Gastroesophageal sphincter (tissue), 4 donors: ENCODE results near the gene ALKBH8. TPM values are rescaled to one million over a fixed set of nuclear protein-coding genes. Genes with fewer than 3 reads are reported as not detected.

Experiments used
- ATAC-seq: fragments of 150-250 bp; one replicate; pipeline ENCODE4 v1.9.1; 2016; ENCODE audit warnings: mild to moderate bottlenecking, moderate library complexity
- H3K27ac ChIP-seq, 4 donors: fragments of 200-600 bp; sonication (generic) in 3 of 4; 1 replicate in 3 of 4; 2 replicates in 1 of 4; pipeline ENCODE4 v1.5.1; 2016 to 2019
- H3K27me3 ChIP-seq: fragments of 200-600 bp; sonication (generic); one replicate; pipeline ENCODE4 v1.5.1; 2019
- H3K36me3 ChIP-seq, 2 donors: fragments of 200-600 bp; sonication (generic); one replicate each; pipeline ENCODE4 v1.5.1; 2019; ENCODE audit warnings: control low read depth in 1 of 2
- H3K4me1 ChIP-seq, 3 donors: fragments of 200-600 bp; sonication (generic); 1 replicate in 2 of 3; 2 replicates in 1 of 3; pipeline ENCODE4 v1.5.1; 2016 to 2019; ENCODE audit warnings: control low read depth in 2 of 3
- H3K4me3 ChIP-seq, 2 donors: fragments of 200-600 bp; sonication (generic); one replicate each; pipeline ENCODE4 v1.5.1; 2019; ENCODE audit warnings: mild to moderate bottlenecking in 1 of 2, moderate library complexity in 1 of 2
- H3K9me3 ChIP-seq, 3 donors: fragments of 200-600 bp; sonication (generic); one replicate each; pipeline ENCODE4 v1.5.1; 2017 to 2019; ENCODE audit warnings: control low read depth in 2 of 3
- EP300 ChIP-seq: sonication (generic); formaldehyde crosslinking; IDR thresholded peaks from one replicate; pipeline ENCODE4 v1.6.1; 2017; ENCODE audit warnings: antibody characterized with exemption, mild to moderate bottlenecking
- POLR2A ChIP-seq, 2 donors: fragments of 450-650 bp; IDR thresholded peaks; one replicate each; pipeline ENCODE4 v1.6.1; 2017; ENCODE audit warnings: antibody characterized with exemption in 2 of 2, mild to moderate bottlenecking in 2 of 2, moderate library complexity in 1 of 2
- POLR2AphosphoS5 ChIP-seq: sonication (generic); formaldehyde crosslinking; IDR thresholded peaks from one replicate; pipeline ENCODE4 v1.6.1; 2017; ENCODE audit warnings: antibody characterized with exemption
- WGBS, 2 donors: methylation state at CpG; one replicate each; pipeline ENCODE4 v1.1.5; 2018; ENCODE audit warnings: low coverage in 1 of 2; 5-methylcytosine and 5-hydroxymethylcytosine counted together
- total RNA-seq, 4 donors: library from RNA; depleted of rRNA; stranded (reverse); fragments of >200 nt; gene quantifications; one replicate each; pipeline ENCODE4 v1.1.0, GENCODE V29; 2016
- TF ChIP-seq, protein P1 (sequence below), 4 experiments: fragments of 200-600 bp in 2 of 4; fragments of 450-650 bp in 2 of 4; sonication (generic) in 1 of 4; IDR thresholded peaks; one replicate each; pipeline ENCODE4 v1.5.1; 2017 to 2019; ENCODE audit warnings: antibody characterized with exemption in 4 of 4, mild to moderate bottlenecking in 2 of 4, moderate library complexity in 2 of 4

Gene ALKBH8
- total RNA-seq, 4 donors from 2014 or later: 4.9 to 11.4 (median 8.3) TPM

DNA sequence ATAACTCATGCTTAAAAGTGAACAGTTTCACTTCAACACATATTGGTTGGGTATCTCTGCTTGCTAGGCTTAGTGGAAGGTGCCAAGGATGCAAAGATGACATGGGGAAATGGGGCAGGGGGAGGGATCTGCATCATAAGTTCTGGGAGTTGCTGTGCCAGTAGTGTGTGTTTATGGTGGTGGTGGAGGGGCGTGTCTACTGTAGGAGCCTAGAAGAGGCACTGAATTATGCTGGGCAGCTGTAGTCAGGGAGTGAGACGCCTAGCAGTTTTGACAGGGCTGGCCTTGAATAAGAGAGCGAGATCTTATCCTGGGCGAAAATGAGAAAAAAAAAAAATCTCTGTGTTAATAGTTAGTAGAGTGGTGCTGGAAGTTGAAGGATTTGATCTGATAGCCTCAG, 28.4 kb upstream of the ALKBH8 start:
- Histone ChIP-seq H3K27me3 (peaks cover 79% of the 10 kb centered on the region), H3K36me3 (no peaks in the 10 kb centered on the region), H3K4me3 (no peak overlapping the region), H3K27ac (no peak overlapping the region), H3K9me3 (no peaks in the 10 kb centered on the region), H3K4me1 (peaks cover 0 to 32% (median 5%) of the 10 kb centered on the region in 3 donors)
- no peak for ATAC-seq
- TF ChIP-seq, protein P1, sequence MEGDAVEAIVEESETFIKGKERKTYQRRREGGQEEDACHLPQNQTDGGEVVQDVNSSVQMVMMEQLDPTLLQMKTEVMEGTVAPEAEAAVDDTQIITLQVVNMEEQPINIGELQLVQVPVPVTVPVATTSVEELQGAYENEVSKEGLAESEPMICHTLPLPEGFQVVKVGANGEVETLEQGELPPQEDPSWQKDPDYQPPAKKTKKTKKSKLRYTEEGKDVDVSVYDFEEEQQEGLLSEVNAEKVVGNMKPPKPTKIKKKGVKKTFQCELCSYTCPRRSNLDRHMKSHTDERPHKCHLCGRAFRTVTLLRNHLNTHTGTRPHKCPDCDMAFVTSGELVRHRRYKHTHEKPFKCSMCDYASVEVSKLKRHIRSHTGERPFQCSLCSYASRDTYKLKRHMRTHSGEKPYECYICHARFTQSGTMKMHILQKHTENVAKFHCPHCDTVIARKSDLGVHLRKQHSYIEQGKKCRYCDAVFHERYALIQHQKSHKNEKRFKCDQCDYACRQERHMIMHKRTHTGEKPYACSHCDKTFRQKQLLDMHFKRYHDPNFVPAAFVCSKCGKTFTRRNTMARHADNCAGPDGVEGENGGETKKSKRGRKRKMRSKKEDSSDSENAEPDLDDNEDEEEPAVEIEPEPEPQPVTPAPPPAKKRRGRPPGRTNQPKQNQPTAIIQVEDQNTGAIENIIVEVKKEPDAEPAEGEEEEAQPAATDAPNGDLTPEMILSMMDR (IDR thresholded peaks at IDR 0.05): no peak
- TF ChIP-seq POLR2AphosphoS5 (no peak), POLR2A (IDR thresholded peaks at IDR 0.05) (no peak), EP300 (no peak)
- WGBS, 2 donors: 31 to 44% methylated on average over 4 of the region's 4 CpGs

DNA sequence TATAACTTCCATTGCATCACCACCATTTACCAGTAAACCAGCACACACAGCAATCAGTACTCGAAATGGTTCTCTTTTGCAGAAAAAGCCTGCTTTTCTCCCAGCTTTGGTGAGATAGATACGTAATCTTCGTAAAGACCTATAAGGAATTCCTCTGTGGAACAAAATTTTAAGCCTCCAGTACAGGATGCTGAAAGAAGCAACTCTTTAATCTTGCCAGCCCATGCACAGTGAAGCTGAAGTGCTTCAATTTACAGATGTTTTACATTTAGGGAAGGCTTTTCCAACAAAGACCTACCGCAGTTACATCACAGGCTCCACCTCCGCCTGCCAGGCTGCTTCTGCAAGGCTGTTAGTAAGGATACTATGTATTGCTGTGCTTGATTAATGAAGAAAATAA, 27.3 kb upstream of the ALKBH8 start:
- no peaks in the 10 kb centered on the region for H3K36me3 ChIP-seq
- TF ChIP-seq EP300 (no peak), POLR2AphosphoS5 (no peak), POLR2A (IDR thresholded peaks at IDR 0.05) (no peak)
- TF ChIP-seq, protein P1 (IDR thresholded peaks at IDR 0.05): no peak
- no peak for ATAC-seq
- peaks cover 75% of the 10 kb centered on the region for H3K27me3 ChIP-seq
- H3K4me1 ChIP-seq: peaks cover 0 to 32% (median 5%) of the 10 kb centered on the region in 3 donors
- no peak overlapping the region for H3K4me3 ChIP-seq
- no peak overlapping the region for H3K27ac ChIP-seq
- no peaks in the 10 kb centered on the region for H3K9me3 ChIP-seq
- 25 to 33% methylated on average over 4 to 5 of the region's 5 CpGs for WGBS, 2 donors

DNA sequence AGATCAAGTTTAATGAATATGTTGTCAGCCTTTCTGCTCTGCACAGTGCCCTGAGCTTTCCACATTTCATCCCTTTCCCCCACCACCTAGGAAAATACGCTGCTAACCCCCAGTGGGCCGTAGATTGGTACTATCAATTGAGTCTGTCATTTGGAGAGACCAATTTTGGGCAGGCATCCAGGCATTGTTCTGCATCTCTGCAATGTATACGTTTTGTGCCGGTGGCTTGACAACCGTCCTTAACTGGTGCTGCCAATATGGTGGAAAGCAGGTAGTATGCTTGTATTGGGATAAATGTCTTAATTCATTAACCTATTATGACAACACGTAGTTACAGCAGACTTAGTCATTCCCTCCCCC, 26.7 kb upstream of the ALKBH8 start:
- no peak for ATAC-seq
- no peaks in the 10 kb centered on the region for H3K9me3 ChIP-seq
- peak overlapping the region in 1 of 2 donors; percentile 69 for H3K4me3 ChIP-seq
- H3K36me3 ChIP-seq: no peaks in the 10 kb centered on the region
- peaks cover 72% of the 10 kb centered on the region for H3K27me3 ChIP-seq
- H3K27ac ChIP-seq: no peak overlapping the region
- no peak for TF ChIP-seq POLR2A (IDR thresholded peaks at IDR 0.05)
- no peak for TF ChIP-seq EP300
- no peak for TF ChIP-seq POLR2AphosphoS5
- TF ChIP-seq, protein P1 (IDR thresholded peaks at IDR 0.05): no peak
- peaks cover 0 to 32% (median 5%) of the 10 kb centered on the region in 3 donors for H3K4me1 ChIP-seq
- 13 to 21% methylated on average over 5 to 6 of the region's 6 CpGs for WGBS, 2 donors

DNA sequence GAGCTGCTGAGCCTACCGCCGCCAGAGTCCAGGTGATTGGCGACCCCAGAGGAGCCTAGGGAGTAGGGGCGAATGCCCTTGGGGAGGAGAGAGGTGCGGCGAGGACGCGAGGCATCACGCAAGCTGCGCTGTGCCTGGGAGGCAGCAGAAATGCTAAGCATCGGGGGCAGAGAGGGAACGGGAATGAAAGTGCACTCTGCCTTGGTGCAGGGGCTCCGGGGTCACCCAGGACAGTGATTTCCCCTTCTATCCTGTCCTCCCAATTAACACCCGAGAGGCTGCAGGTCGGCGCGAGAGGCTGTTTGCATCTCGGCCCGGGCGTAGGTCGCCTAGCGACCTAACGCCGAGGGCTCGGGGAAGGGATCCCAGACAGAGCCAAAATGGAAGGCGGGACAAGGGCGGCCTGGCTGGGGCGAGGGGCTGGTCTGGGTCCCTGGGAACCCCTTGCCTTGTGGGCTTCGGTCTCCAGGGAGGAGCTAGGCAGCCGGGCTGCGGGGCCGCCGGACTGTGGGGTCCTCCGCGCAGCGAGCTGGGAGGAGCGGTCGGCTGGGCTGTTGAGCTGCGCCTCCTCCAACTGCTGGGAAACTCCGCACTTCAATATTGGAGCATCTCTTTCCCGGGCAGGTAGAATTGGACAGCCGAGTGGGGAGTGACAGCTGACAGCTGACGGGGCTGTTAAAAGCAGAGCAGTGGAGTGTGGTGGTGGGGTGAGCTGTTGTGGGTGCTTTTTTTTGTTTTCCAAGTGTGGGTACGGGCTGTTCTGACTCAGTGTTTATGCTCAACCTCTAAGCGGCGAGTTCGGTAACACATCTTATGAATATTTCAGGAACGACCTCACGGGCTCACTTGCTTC, 26.1 kb upstream of the ALKBH8 start:
- no peaks in the 10 kb centered on the region for H3K36me3 ChIP-seq
- no peak for TF ChIP-seq POLR2A (IDR thresholded peaks at IDR 0.05)
- TF ChIP-seq EP300: no peak
- no peak for TF ChIP-seq POLR2AphosphoS5
- TF ChIP-seq, protein P1 (IDR thresholded peaks at IDR 0.05): no peak
- no peaks in the 10 kb centered on the region for H3K9me3 ChIP-seq
- H3K27me3 ChIP-seq: peaks cover 70% of the 10 kb centered on the region
- peak overlapping the region in 1 of 4 donors; percentile 37 for H3K27ac ChIP-seq
- 4% methylated on average over 8 to 17 of the region's 49 CpGs for WGBS, 2 donors
- peak overlapping the region; percentile 32 to 69 for H3K4me3 ChIP-seq
- ATAC-seq: peak; percentile 45
- H3K4me1 ChIP-seq: peaks cover 0 to 32% (median 5%) of the 10 kb centered on the region in 3 donors
